NCI-H446 (cell line): Measurements from ENCODE around the gene MLLT6.
"Not testable (repeated sequence)": the region's sequence is repeated elsewhere in the genome, so short reads cannot be mapped to it uniquely, and the experiment has no call there.

ENCODE experiments used
- DNase-seq, 2 experiments: peaks; one replicate each; lab custom pipeline; 2025; lab: John Stamatoyannopoulos, UW

Gene MLLT6

GRCh38 chr17:38707678-38708351, 2.7 kb downstream of the MLLT6 start:
- DNase-seq = no peak

GRCh38 chr17:38709104-38709820, 4.2 kb downstream of the MLLT6 start:
- no peak for DNase-seq

- no peak for DNase-seq
Measured at GRCh38 chr17:38709864-38710603, 5.0 kb downstream of the MLLT6 start.

- no peak for DNase-seq
Measured at GRCh38 chr17:38710604-38710962, 5.5 kb downstream of the MLLT6 start.

GRCh38 chr17:38710985-38711384, 5.9 kb downstream of the MLLT6 start:
- DNase-seq = no peak

- no peak for DNase-seq
Measured at GRCh38 chr17:38711792-38712571, 6.9 kb downstream of the MLLT6 start.

- DNase-seq = no peak
Measured at GRCh38 chr17:38712593-38712992, 7.5 kb downstream of the MLLT6 start.

GRCh38 chr17:38713456-38714075, 8.5 kb downstream of the MLLT6 start:
- no peak for DNase-seq

- DNase-seq = no peak
Measured at GRCh38 chr17:38715216-38715943, 10.3 kb downstream of the MLLT6 start.

- DNase-seq = no peak
Measured at GRCh38 chr17:38716368-38717005, 11.4 kb downstream of the MLLT6 start.

- no peak for DNase-seq
Measured at GRCh38 chr17:38717139-38717745, 12.2 kb downstream of the MLLT6 start.

- DNase-seq = no peak
Measured at GRCh38 chr17:38719289-38719942, 14.3 kb downstream of the MLLT6 start.

GRCh38 chr17:38719943-38720641, 15.0 kb downstream of the MLLT6 start:
- DNase-seq = no peak

GRCh38 chr17:38720941-38721340, 15.9 kb downstream of the MLLT6 start:
- DNase-seq = no peak

GRCh38 chr17:38721802-38722201, 16.7 kb downstream of the MLLT6 start:
- DNase-seq = no peak

GRCh38 chr17:38724337-38724988, 19.4 kb downstream of the MLLT6 start:
- peak in 1 of 2 experiments; percentile 65 for DNase-seq

- no peak for DNase-seq
Measured at GRCh38 chr17:38725066-38725465, 20.0 kb downstream of the MLLT6 start.

GRCh38 chr17:38726145-38726544, 21.1 kb downstream of the MLLT6 start:
- not testable (repeated sequence) for DNase-seq
